ENCODE data around the gene ZNF471.
A peak's percentile ranks its signal among the peaks of the same experiment; 100 is the strongest.

Gene ZNF471

DNA sequence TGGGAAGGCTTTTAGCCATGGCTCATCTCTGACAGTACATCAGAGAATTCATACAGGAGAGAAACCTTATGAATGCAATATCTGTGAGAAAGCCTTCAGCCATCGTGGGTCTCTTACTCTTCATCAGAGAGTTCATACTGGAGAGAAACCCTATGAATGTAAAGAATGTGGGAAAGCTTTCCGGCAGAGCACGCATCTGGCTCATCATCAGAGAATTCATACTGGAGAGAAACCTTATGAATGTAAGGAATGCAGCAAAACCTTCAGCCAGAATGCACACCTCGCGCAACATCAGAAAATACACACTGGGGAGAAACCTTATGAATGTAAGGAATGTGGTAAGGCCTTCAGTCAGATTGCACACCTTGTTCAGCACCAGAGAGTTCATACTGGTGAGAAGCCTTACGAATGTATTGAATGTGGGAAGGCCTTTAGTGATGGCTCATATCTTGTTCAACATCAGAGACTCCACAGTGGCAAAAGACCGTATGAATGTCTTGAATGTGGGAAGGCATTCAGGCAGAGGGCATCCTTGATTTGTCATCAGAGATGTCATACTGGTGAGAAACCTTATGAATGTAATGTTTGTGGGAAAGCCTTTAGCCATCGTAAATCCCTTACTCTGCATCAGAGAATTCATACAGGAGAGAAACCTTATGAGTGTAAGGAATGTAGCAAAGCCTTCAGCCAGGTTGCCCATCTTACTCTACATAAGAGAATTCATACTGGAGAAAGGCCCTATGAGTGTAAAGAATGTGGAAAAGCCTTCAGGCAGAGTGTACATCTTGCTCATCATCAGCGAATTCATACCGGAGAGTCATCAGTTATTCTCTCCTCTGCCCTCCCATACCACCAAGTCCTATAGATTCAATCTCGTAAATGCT, 70.3 kb downstream of the ZNF471 start:
- no peak overlapping the region for H3K14ac ChIP-seq (ENCODE audit: low read length)
- H3K36me3 ChIP-seq (ENCODE audit: control insufficient read depth in 1 of 2, insufficient read depth in 2 of 2, low read length in 2 of 2): peaks cover 0 to 5% of the 10 kb centered on the region in 2 experiments
- H2AFZ ChIP-seq (ENCODE audit: insufficient read depth, low read length, poor library complexity): no peak overlapping the region
- H3K4me3 ChIP-seq (ENCODE audit: low read depth, low read length): no peak overlapping the region
- no peak overlapping the region for H4K12ac ChIP-seq (ENCODE audit: low read depth, low read length)
- no peaks in the 10 kb centered on the region for H3K4me1 ChIP-seq (ENCODE audit: control insufficient read depth in 1 of 2, insufficient read depth in 2 of 2, low read length in 2 of 2)
- peak in 1 of 2 donors; percentile 2 for DNase-seq
- H3K27ac ChIP-seq (ENCODE audit: low read depth, low read length): no peak overlapping the region
- no peak overlapping the region for H4K8ac ChIP-seq (ENCODE audit: low read depth, low read length)
- no peak overlapping the region for H3K9ac ChIP-seq (ENCODE audit: low read length)
- H2AK5ac ChIP-seq (ENCODE audit: low read length): no peak overlapping the region
- H2BK5ac ChIP-seq (ENCODE audit: low read depth, low read length, poor library complexity): no peak overlapping the region
- H3K9me3 ChIP-seq (ENCODE audit: insufficient read depth, low read depth, low read length): peaks cover 12% of the 10 kb centered on the region
- H3K79me1 ChIP-seq (ENCODE audit: low read length): no peaks in the 10 kb centered on the region
- no peaks in the 10 kb centered on the region for H3K27me3 ChIP-seq (ENCODE audit: insufficient read depth, low read length)
- no peak overlapping the region for H2BK120ac ChIP-seq (ENCODE audit: insufficient read depth, low read length, poor library complexity)
- H3K18ac ChIP-seq (ENCODE audit: low read length): no peak overlapping the region
- no peak overlapping the region for H3K23ac ChIP-seq (ENCODE audit: low read length)
- H4K91ac ChIP-seq (ENCODE audit: low read depth, low read length): no peak overlapping the region
- no peak overlapping the region for H2BK12ac ChIP-seq (ENCODE audit: low read length)
- no CpG with 5 or more reads among the region's 11 CpGs for WGBS (ENCODE audit: extremely low coverage, insufficient coverage, insufficient read length)
- H3K4me2 ChIP-seq (ENCODE audit: low read length): no peak overlapping the region
- no peaks in the 10 kb centered on the region for H3K79me2 ChIP-seq (ENCODE audit: control insufficient read depth, insufficient read depth, low read length, poor library complexity)
- no peak overlapping the region for H3K4ac ChIP-seq (ENCODE audit: low read depth, low read length)
